ENCODE data around the gene ARAP1. TPM values are rescaled to one million over a fixed set of nuclear protein-coding genes. Genes with fewer than 3 reads are reported as not detected.

The ARAP1 gene
- total and polyA plus RNA-seq, 2 donors (not counting 1 experiment from before 2014, with no cell fraction given) = 41.8 to 113 TPM

- H3K4me2 ChIP-seq (ENCODE audit: extremely low read depth, insufficient read depth, low read length) = no peak overlapping the region
- DNase-seq (ENCODE audit: low read depth in 2 of 2) = no peak
- H3K9ac ChIP-seq (ENCODE audit: insufficient read depth, low read length) = no peak overlapping the region
- H4K20me1 ChIP-seq (ENCODE audit: control insufficient read depth, extremely low read depth, insufficient read depth, low read length) = no peaks in the 10 kb centered on the region
- no peak overlapping the region for H3K4me3 ChIP-seq (replicated peaks in 1 of 4; ENCODE audit: control extremely low read depth in 1 of 4, insufficient read depth in 1 of 4, low read depth in 3 of 4, low read length in 4 of 4)
- H2AFZ ChIP-seq (ENCODE audit: low read length) = no peak overlapping the region
- H3K36me3 ChIP-seq (ENCODE audit: control insufficient read depth, insufficient read depth, low read length) = peaks cover 8% of the 10 kb centered on the region
- no peak for TF ChIP-seq CTCF (conservative IDR thresholded peaks at IDR 0.05 in 1 of 2, IDR thresholded peaks at IDR 0.05 in 1 of 2; ENCODE audit: low read depth in 1 of 2, low read length in 2 of 2)
- TF ChIP-seq EZH2 (IDR thresholded peaks at IDR 0.05; ENCODE audit: low read length, missing control alignments) = no peak
- peak overlapping the region; percentile 7 for H3K27ac ChIP-seq (ENCODE audit: insufficient read depth, low read length)
- peaks cover 13% of the 10 kb centered on the region for H3K4me1 ChIP-seq (ENCODE audit: control insufficient read depth, extremely low read depth, insufficient read depth, low read length)
- H3K9me3 ChIP-seq (ENCODE audit: control insufficient read depth, insufficient read depth, low read depth, low read length) = no peaks in the 10 kb centered on the region
- H3K27me3 ChIP-seq (ENCODE audit: control insufficient read depth, insufficient read depth, low read length) = no peaks in the 10 kb centered on the region
- H3K79me2 ChIP-seq (ENCODE audit: control insufficient read depth, insufficient read depth, low read length) = no peaks in the 10 kb centered on the region
Measured at GRCh38 chr11:72686639-72687220, 65.5 kb downstream of the ARAP1 start.

- peaks cover 8% of the 10 kb centered on the region for H3K36me3 ChIP-seq (ENCODE audit: control insufficient read depth, insufficient read depth, low read length)
- peaks cover 13% of the 10 kb centered on the region for H3K4me1 ChIP-seq (ENCODE audit: control insufficient read depth, extremely low read depth, insufficient read depth, low read length)
- DNase-seq (ENCODE audit: low read depth in 2 of 2) = peak in 1 of 2 donors; percentile 65
- H3K4me3 ChIP-seq (replicated peaks in 1 of 4; ENCODE audit: control extremely low read depth in 1 of 4, insufficient read depth in 1 of 4, low read depth in 3 of 4, low read length in 4 of 4) = no peak overlapping the region
- no peaks in the 10 kb centered on the region for H3K9me3 ChIP-seq (ENCODE audit: control insufficient read depth, insufficient read depth, low read depth, low read length)
- no peaks in the 10 kb centered on the region for H3K27me3 ChIP-seq (ENCODE audit: control insufficient read depth, insufficient read depth, low read length)
- TF ChIP-seq EZH2 (IDR thresholded peaks at IDR 0.05; ENCODE audit: low read length, missing control alignments) (no peak), CTCF (conservative IDR thresholded peaks at IDR 0.05 in 1 of 2, IDR thresholded peaks at IDR 0.05 in 1 of 2; ENCODE audit: low read depth in 1 of 2, low read length in 2 of 2) (no peak)
- no peak overlapping the region for H2AFZ ChIP-seq (ENCODE audit: low read length)
- H3K79me2 ChIP-seq (ENCODE audit: control insufficient read depth, insufficient read depth, low read length) = no peaks in the 10 kb centered on the region
- no peak overlapping the region for H3K9ac ChIP-seq (ENCODE audit: insufficient read depth, low read length)
- H3K4me2 ChIP-seq (ENCODE audit: extremely low read depth, insufficient read depth, low read length) = no peak overlapping the region
- peak overlapping the region; percentile 31 for H3K27ac ChIP-seq (ENCODE audit: insufficient read depth, low read length)
- no peaks in the 10 kb centered on the region for H4K20me1 ChIP-seq (ENCODE audit: control insufficient read depth, extremely low read depth, insufficient read depth, low read length)
Measured at GRCh38 chr11:72685560-72686480, 66.4 kb downstream of the ARAP1 start.

- peaks cover 8% of the 10 kb centered on the region for H3K36me3 ChIP-seq (ENCODE audit: control insufficient read depth, insufficient read depth, low read length)
- no peaks in the 10 kb centered on the region for H3K9me3 ChIP-seq (ENCODE audit: control insufficient read depth, insufficient read depth, low read depth, low read length)
- H3K4me3 ChIP-seq (replicated peaks in 1 of 4; ENCODE audit: control extremely low read depth in 1 of 4, insufficient read depth in 1 of 4, low read depth in 3 of 4, low read length in 4 of 4) = no peak overlapping the region
- H3K4me2 ChIP-seq (ENCODE audit: extremely low read depth, insufficient read depth, low read length) = no peak overlapping the region
- peaks cover 13% of the 10 kb centered on the region for H3K4me1 ChIP-seq (ENCODE audit: control insufficient read depth, extremely low read depth, insufficient read depth, low read length)
- no peaks in the 10 kb centered on the region for H3K79me2 ChIP-seq (ENCODE audit: control insufficient read depth, insufficient read depth, low read length)
- TF ChIP-seq EZH2 (IDR thresholded peaks at IDR 0.05; ENCODE audit: low read length, missing control alignments) (no peak), CTCF (conservative IDR thresholded peaks at IDR 0.05 in 1 of 2, IDR thresholded peaks at IDR 0.05 in 1 of 2; ENCODE audit: low read depth in 1 of 2, low read length in 2 of 2) (peak; percentile 63 to 76)
- peaks cover 4% of the 10 kb centered on the region for H4K20me1 ChIP-seq (ENCODE audit: control insufficient read depth, extremely low read depth, insufficient read depth, low read length)
- no peak overlapping the region for H3K27ac ChIP-seq (ENCODE audit: insufficient read depth, low read length)
- no peak overlapping the region for H2AFZ ChIP-seq (ENCODE audit: low read length)
- peak; percentile 58 to 69 for DNase-seq (ENCODE audit: low read depth in 2 of 2)
- H3K9ac ChIP-seq (ENCODE audit: insufficient read depth, low read length) = no peak overlapping the region
- peaks cover 6% of the 10 kb centered on the region for H3K27me3 ChIP-seq (ENCODE audit: control insufficient read depth, insufficient read depth, low read length)
Measured at GRCh38 chr11:72684236-72684912, 67.8 kb downstream of the ARAP1 start.
